ENCODE results near the gene ALKBH3. TPM values are rescaled to one million over a fixed set of nuclear protein-coding genes. Genes with fewer than 3 reads are reported as not detected.
A peak's percentile ranks its signal among the peaks of the same experiment; 100 is the strongest.

ALKBH3 gene
- total RNA-seq, 2 donors from 2014 or later = 9.3 to 13.9 TPM

GRCh38 chr11:43903078-43903477 lies 22.4 kb downstream of the ALKBH3 start:
- H3K4me3 ChIP-seq (ENCODE audit: low read length) = no peak overlapping the region
- H3K9ac ChIP-seq (ENCODE audit: extremely low read depth, low read length, poor library complexity, severe bottlenecking) = no peak overlapping the region
- DNase-seq = no peak
- WGBS, 2 experiments (ENCODE audit: insufficient coverage in 1 of 2, insufficient read length in 1 of 2) = 78 to 100% methylated on average over 2 of the region's 2 CpGs
- peaks cover 14% of the 10 kb centered on the region for H3K4me1 Mint-ChIP-seq
- no peaks in the 10 kb centered on the region for H3K9me3 ChIP-seq (ENCODE audit: control insufficient read depth, low read length)
- H3K27ac Mint-ChIP-seq = no peak overlapping the region
- H3K4me3 Mint-ChIP-seq = no peak overlapping the region
- no peaks in the 10 kb centered on the region for H3K27me3 Mint-ChIP-seq (ENCODE audit: insufficient read depth)
- H3K36me3 Mint-ChIP-seq (ENCODE audit: low read depth) = peaks cover 26% of the 10 kb centered on the region
- no peak for TF ChIP-seq CTCF (conservative IDR thresholded peaks at IDR 0.05)
- H3K27ac ChIP-seq (ENCODE audit: low read depth, low read length) = no peak overlapping the region
- H3K9me3 Mint-ChIP-seq = no peaks in the 10 kb centered on the region
- H3K27me3 ChIP-seq (ENCODE audit: control insufficient read depth, insufficient read depth, low read length, poor library complexity, severe bottlenecking) = no peaks in the 10 kb centered on the region
- H3K36me3 ChIP-seq (ENCODE audit: control insufficient read depth, insufficient read depth, low read length) = peaks cover 28% of the 10 kb centered on the region
- no peaks in the 10 kb centered on the region for H3K4me1 ChIP-seq (ENCODE audit: control insufficient read depth, insufficient read depth, low read length)

- Histone ChIP-seq H3K27ac (ENCODE audit: low read depth, low read length) (no peak overlapping the region), H3K9me3 (ENCODE audit: control insufficient read depth, low read length) (no peaks in the 10 kb centered on the region), H3K4me1 (ENCODE audit: control insufficient read depth, insufficient read depth, low read length) (no peaks in the 10 kb centered on the region), H3K4me3 (ENCODE audit: low read length) (no peak overlapping the region), H3K27me3 (ENCODE audit: control insufficient read depth, insufficient read depth, low read length, poor library complexity, severe bottlenecking) (no peaks in the 10 kb centered on the region), H3K36me3 (ENCODE audit: control insufficient read depth, insufficient read depth, low read length) (peaks cover 19% of the 10 kb centered on the region), H3K9ac (ENCODE audit: extremely low read depth, low read length, poor library complexity, severe bottlenecking) (no peak overlapping the region)
- DNase-seq = no peak
- WGBS, 2 experiments (ENCODE audit: insufficient coverage in 1 of 2, insufficient read length in 1 of 2) = 96 to 98% methylated on average over 4 of the region's 4 CpGs
- Mint-ChIP-seq H3K27me3 (ENCODE audit: insufficient read depth) (no peaks in the 10 kb centered on the region), H3K9me3 (no peaks in the 10 kb centered on the region), H3K4me3 (no peak overlapping the region), H3K27ac (no peak overlapping the region), H3K36me3 (ENCODE audit: low read depth) (peaks cover 17% of the 10 kb centered on the region), H3K4me1 (peaks cover 14% of the 10 kb centered on the region)
- no peak for TF ChIP-seq CTCF (conservative IDR thresholded peaks at IDR 0.05)
These were observed 23.3 kb downstream of the ALKBH3 start for GRCh38 chr11:43903969-43904368.

GRCh38 chr11:43904742-43905535 lies 24.3 kb downstream of the ALKBH3 start:
- H3K4me1 ChIP-seq (ENCODE audit: control insufficient read depth, insufficient read depth, low read length) = no peaks in the 10 kb centered on the region
- Mint-ChIP-seq H3K27me3 (ENCODE audit: insufficient read depth) (no peaks in the 10 kb centered on the region), H3K27ac (peak overlapping the region; percentile 37), H3K36me3 (ENCODE audit: low read depth) (peaks cover 11% of the 10 kb centered on the region), H3K4me3 (no peak overlapping the region), H3K4me1 (peaks cover 14% of the 10 kb centered on the region), H3K9me3 (no peaks in the 10 kb centered on the region)
- H3K36me3 ChIP-seq (ENCODE audit: control insufficient read depth, insufficient read depth, low read length) = peaks cover 10% of the 10 kb centered on the region
- no peak overlapping the region for H3K9ac ChIP-seq (ENCODE audit: extremely low read depth, low read length, poor library complexity, severe bottlenecking)
- H3K9me3 ChIP-seq (ENCODE audit: control insufficient read depth, low read length) = no peaks in the 10 kb centered on the region
- no peak for TF ChIP-seq CTCF (conservative IDR thresholded peaks at IDR 0.05)
- no peak overlapping the region for H3K27ac ChIP-seq (ENCODE audit: low read depth, low read length)
- WGBS, 2 experiments (ENCODE audit: insufficient coverage in 1 of 2, insufficient read length in 1 of 2) = 92 to 95% methylated on average over 10 of the region's 10 CpGs
- DNase-seq = no peak
- H3K4me3 ChIP-seq (ENCODE audit: low read length) = no peak overlapping the region
- no peaks in the 10 kb centered on the region for H3K27me3 ChIP-seq (ENCODE audit: control insufficient read depth, insufficient read depth, low read length, poor library complexity, severe bottlenecking)

All from endodermal cell (in vitro differentiated cells).